H9 (cell line): ENCODE measurements around the gene MTARC2. TPM values are rescaled to one million over a fixed set of nuclear protein-coding genes. Genes with fewer than 3 reads are reported as not detected.
"Not testable (repeated sequence)": the region's sequence is repeated elsewhere in the genome, so short reads cannot be mapped to it uniquely, and the experiment has no call there.

ENCODE experiments used
- DNase-seq: peaks from one replicate; pipeline ENCODE4 v3.0.0-alpha.2; 2017
- H2AFZ ChIP-seq: one replicate; pipeline ENCODE4 v1.6.1; 2013; ENCODE audit warnings: mild to moderate bottlenecking, low read length, control low read depth, moderate library complexity
- H2AK5ac ChIP-seq: 2 replicates; pipeline ENCODE4 v1.6.1; 2013; ENCODE audit warnings: low read length, control low read depth, mixed read lengths; ENCODE audit not compliant: insufficient read length
- H2BK120ac ChIP-seq: one replicate; pipeline ENCODE4 v1.6.1; 2013; ENCODE audit warnings: low read depth, mild to moderate bottlenecking, low read length, control low read depth, inconsistent platforms; ENCODE audit not compliant: poor library complexity, severe bottlenecking
- H2BK12ac ChIP-seq: 2 replicates; pipeline ENCODE4 v1.6.1; 2013; ENCODE audit warnings: low read length, control low read depth, mixed read lengths, low read depth; ENCODE audit not compliant: insufficient read length
- H2BK15ac ChIP-seq: 2 replicates; pipeline ENCODE4 v1.6.1; 2013; ENCODE audit warnings: low read depth, low read length, control low read depth
- H2BK20ac ChIP-seq: one replicate; pipeline ENCODE4 v1.6.1; 2013; ENCODE audit warnings: low read depth, mild to moderate bottlenecking, low read length, control low read depth, inconsistent platforms; ENCODE audit not compliant: poor library complexity, severe bottlenecking
- H2BK5ac ChIP-seq: 2 replicates; pipeline ENCODE4 v1.6.1; 2013; ENCODE audit warnings: low read length, control low read depth, mixed read lengths; ENCODE audit not compliant: insufficient read length
- H3K14ac ChIP-seq: 2 replicates; pipeline ENCODE4 v1.6.1; 2013; ENCODE audit warnings: low read length, control low read depth; ENCODE audit not compliant: insufficient read depth
- H3K18ac ChIP-seq: 2 replicates; pipeline ENCODE4 v1.6.1; 2013; ENCODE audit warnings: low read depth, mild to moderate bottlenecking, mixed read lengths, low read length, control low read depth; ENCODE audit not compliant: insufficient read length
- H3K23ac ChIP-seq: 2 replicates; pipeline ENCODE4 v1.6.1; 2013; ENCODE audit warnings: low read length, control low read depth, mixed read lengths, low read depth; ENCODE audit not compliant: insufficient read length
- H3K23me2 ChIP-seq: 2 replicates; pipeline ENCODE4 v1.6.1; 2013; ENCODE audit warnings: low read depth, mild to moderate bottlenecking, mixed read lengths, low read length, control low read depth; ENCODE audit not compliant: insufficient read length, poor library complexity, severe bottlenecking
- H3K27ac ChIP-seq: 2 replicates; pipeline ENCODE4 v1.5.1; 2013; ENCODE audit warnings: low read length, control low read depth, mixed read lengths, low read depth; ENCODE audit not compliant: insufficient read length
- H3K27me3 ChIP-seq: 2 replicates; pipeline ENCODE4 v1.6.1; 2013; ENCODE audit warnings: low read length, control low read depth, inconsistent platforms; ENCODE audit not compliant: insufficient read depth
- H3K4ac ChIP-seq: 2 replicates; pipeline ENCODE4 v1.6.1; 2013; ENCODE audit warnings: low read depth, mild to moderate bottlenecking, control low read depth, inconsistent platforms, low read length, moderate library complexity
- H3K4me1 ChIP-seq: 2 replicates; pipeline ENCODE4 v1.6.1; 2013; ENCODE audit warnings: low read length, control low read depth, inconsistent platforms; ENCODE audit not compliant: insufficient read depth
- H3K4me2 ChIP-seq: 2 replicates; pipeline ENCODE4 v1.6.1; 2013; ENCODE audit warnings: low read length, control low read depth, mixed read lengths; ENCODE audit not compliant: insufficient read length, insufficient read depth
- H3K56ac ChIP-seq: 2 replicates; pipeline ENCODE4 v1.6.1; 2013; ENCODE audit warnings: low read depth, mild to moderate bottlenecking, mixed read lengths, low read length, control low read depth; ENCODE audit not compliant: insufficient read length
- H3K79me1 ChIP-seq: 2 replicates; pipeline ENCODE4 v1.6.1; 2013; ENCODE audit warnings: low read depth, mild to moderate bottlenecking, moderate library complexity, low read length, control low read depth, inconsistent platforms; ENCODE audit not compliant: insufficient read depth, poor library complexity, severe bottlenecking
- H3K79me2 ChIP-seq: 2 replicates; pipeline ENCODE4 v1.6.1; 2013; ENCODE audit warnings: low read length, control low read depth, inconsistent platforms; ENCODE audit not compliant: insufficient read depth
- H3K9ac ChIP-seq: 2 replicates; pipeline ENCODE4 v1.6.1; 2013; ENCODE audit warnings: low read length, control low read depth, mixed read lengths; ENCODE audit not compliant: insufficient read length; ENCODE audit errors: extremely low read depth
- H3K9me3 ChIP-seq: one replicate; pipeline ENCODE4 v1.6.1; 2013; ENCODE audit warnings: low read depth, low read length, inconsistent platforms; ENCODE audit not compliant: control insufficient read depth
- H3T11ph ChIP-seq: one replicate; pipeline ENCODE4 v1.6.1; 2013; ENCODE audit warnings: mild to moderate bottlenecking, low read length, control low read depth, inconsistent platforms
- H4K20me1 ChIP-seq: one replicate; pipeline ENCODE4 v1.6.1; 2013; ENCODE audit not compliant: control insufficient read depth, insufficient read length, insufficient read depth
- H4K5ac ChIP-seq: 2 replicates; pipeline ENCODE4 v1.6.1; 2013; ENCODE audit warnings: low read depth, mild to moderate bottlenecking, mixed read lengths, low read length, control low read depth; ENCODE audit not compliant: insufficient read length
- H4K8ac ChIP-seq: replicated peaks from 2 replicates; pipeline ENCODE4 v1.6.1; 2013; ENCODE audit warnings: low read length, control low read depth, mixed read lengths, low read depth; ENCODE audit not compliant: insufficient read length
- H4K91ac ChIP-seq: 2 replicates; pipeline ENCODE4 v1.6.1; 2013; ENCODE audit warnings: low read depth, mild to moderate bottlenecking, moderate library complexity, mixed read lengths, low read length, control low read depth; ENCODE audit not compliant: insufficient read length
- H3K27ac Mint-ChIP-seq, 3 experiments: 2 replicates in 2 of 3; 3 replicates in 1 of 3; pipeline ENCODE4 v1.8.0; 2020 to 2021; ENCODE audit warnings: mixed read lengths in 3 of 3, mild to moderate bottlenecking in 1 of 3, moderate library complexity in 1 of 3
- H3K27me3 Mint-ChIP-seq: 2 replicates; pipeline ENCODE4 v1.8.0; 2021; ENCODE audit warnings: low read depth, mild to moderate bottlenecking, moderate library complexity, mixed read lengths
- H3K36me3 Mint-ChIP-seq, 3 experiments: 2 replicates in 2 of 3; 3 replicates in 1 of 3; pipeline ENCODE4 v1.8.0; 2020 to 2021; ENCODE audit warnings: low read depth in 3 of 3, mixed read lengths in 3 of 3; ENCODE audit not compliant: insufficient read depth in 1 of 3
- H3K4me1 Mint-ChIP-seq, 2 experiments: 2 replicates each; pipeline ENCODE4 v1.8.0; 2020; ENCODE audit warnings: mixed read lengths in 2 of 2
- H3K4me3 Mint-ChIP-seq, 2 experiments: 2 replicates in 1 of 2; 3 replicates in 1 of 2; pipeline ENCODE4 v1.8.0; 2020 to 2021; ENCODE audit warnings: mild to moderate bottlenecking in 2 of 2, mixed read lengths in 2 of 2, moderate library complexity in 1 of 2
- H3K9me3 Mint-ChIP-seq, 2 experiments: 2 replicates in 1 of 2; 3 replicates in 1 of 2; pipeline ENCODE4 v1.8.0; 2020; ENCODE audit warnings: mild to moderate bottlenecking in 2 of 2, mixed read lengths in 2 of 2, moderate library complexity in 1 of 2
- WGBS: extraction: QIAGEN DNeasy Blood & Tissue Kit; methylation state at CpG from one replicate; pipeline ENCODE4 v1.1.7; 2013; ENCODE audit warnings: missing lambda C conversion rate, low lambda C conversion rate, mixed read lengths; ENCODE audit not compliant: insufficient read length; ENCODE audit errors: extremely low coverage; 5-methylcytosine and 5-hydroxymethylcytosine counted together
- total RNA-seq: library from RNA; stranded (reverse); gene quantifications from 2 replicates; pipeline ENCODE4 v1.2.1, GENCODE V29; 2021
- TF ChIP-seq, protein P1 (sequence below): fragments of 200-600 bp; sonication (generic); conservative IDR thresholded peaks from 3 replicates; pipeline ENCODE4 v1.8.0; 2021; ENCODE audit warnings: antibody characterized with exemption, mild to moderate bottlenecking

MTARC2 gene
- total RNA-seq, 1 experiment from 2014 or later: 7.7 TPM

DNA sequence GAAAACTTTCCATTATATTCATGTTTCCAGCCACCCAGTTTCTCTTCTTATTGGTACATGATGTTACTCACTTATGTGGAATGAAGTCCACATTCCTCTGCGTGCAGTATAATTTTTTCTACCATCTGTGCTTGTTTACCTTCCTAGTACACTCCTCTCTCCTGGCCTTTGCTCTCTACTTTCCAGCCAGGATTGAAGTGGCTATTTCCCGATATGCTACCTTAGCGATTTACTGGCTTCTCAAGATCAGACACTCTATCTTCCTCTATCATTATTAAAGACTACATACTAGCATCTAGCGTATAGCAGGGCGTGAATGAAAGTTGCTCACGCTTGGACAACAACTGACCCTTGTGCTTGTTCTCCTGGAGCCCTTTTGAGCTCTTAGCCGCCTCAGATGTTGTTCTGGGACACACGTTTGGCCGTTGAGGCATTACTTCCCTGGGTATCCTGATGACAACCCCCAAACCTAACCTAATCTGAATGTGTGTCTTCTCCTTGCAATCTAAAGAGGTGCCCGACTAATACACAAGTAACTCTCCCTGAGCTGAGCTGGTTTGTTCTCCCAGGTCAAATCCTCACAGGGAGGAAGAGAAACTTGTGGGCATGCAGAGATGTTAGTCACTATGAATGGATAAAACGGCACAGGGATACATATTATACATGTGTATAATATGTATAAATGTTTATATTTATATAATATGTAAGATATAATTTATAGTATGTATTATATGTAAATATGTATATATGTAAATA lies 13.4 kb upstream of the MTARC2 start:
- no peaks in the 10 kb centered on the region for H3K79me1 ChIP-seq
- H2AFZ ChIP-seq: no peak overlapping the region
- H3K9ac ChIP-seq: no peak overlapping the region
- H3K9me3 ChIP-seq: no peaks in the 10 kb centered on the region
- no peaks in the 10 kb centered on the region for H4K20me1 ChIP-seq
- TF ChIP-seq, protein P1, sequence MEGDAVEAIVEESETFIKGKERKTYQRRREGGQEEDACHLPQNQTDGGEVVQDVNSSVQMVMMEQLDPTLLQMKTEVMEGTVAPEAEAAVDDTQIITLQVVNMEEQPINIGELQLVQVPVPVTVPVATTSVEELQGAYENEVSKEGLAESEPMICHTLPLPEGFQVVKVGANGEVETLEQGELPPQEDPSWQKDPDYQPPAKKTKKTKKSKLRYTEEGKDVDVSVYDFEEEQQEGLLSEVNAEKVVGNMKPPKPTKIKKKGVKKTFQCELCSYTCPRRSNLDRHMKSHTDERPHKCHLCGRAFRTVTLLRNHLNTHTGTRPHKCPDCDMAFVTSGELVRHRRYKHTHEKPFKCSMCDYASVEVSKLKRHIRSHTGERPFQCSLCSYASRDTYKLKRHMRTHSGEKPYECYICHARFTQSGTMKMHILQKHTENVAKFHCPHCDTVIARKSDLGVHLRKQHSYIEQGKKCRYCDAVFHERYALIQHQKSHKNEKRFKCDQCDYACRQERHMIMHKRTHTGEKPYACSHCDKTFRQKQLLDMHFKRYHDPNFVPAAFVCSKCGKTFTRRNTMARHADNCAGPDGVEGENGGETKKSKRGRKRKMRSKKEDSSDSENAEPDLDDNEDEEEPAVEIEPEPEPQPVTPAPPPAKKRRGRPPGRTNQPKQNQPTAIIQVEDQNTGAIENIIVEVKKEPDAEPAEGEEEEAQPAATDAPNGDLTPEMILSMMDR: no peak
- no peak overlapping the region for H3K18ac ChIP-seq
- H3K27me3 ChIP-seq: no peaks in the 10 kb centered on the region
- H3K23ac ChIP-seq: no peak overlapping the region
- no peak overlapping the region for H2BK5ac ChIP-seq
- no peak overlapping the region for H3K4ac ChIP-seq
- H2BK120ac ChIP-seq: no peak overlapping the region
- H3K27me3 Mint-ChIP-seq: peaks cover 28% of the 10 kb centered on the region
- H3K23me2 ChIP-seq: no peaks in the 10 kb centered on the region
- H3K27ac ChIP-seq: no peak overlapping the region
- no peak overlapping the region for H4K91ac ChIP-seq
- H2BK12ac ChIP-seq: no peak overlapping the region
- no peak overlapping the region for H3K27ac Mint-ChIP-seq
- WGBS: no CpG with 5 or more reads among the region's 11 CpGs
- no peaks in the 10 kb centered on the region for H3K79me2 ChIP-seq
- no peaks in the 10 kb centered on the region; a peak in 1 of 5 replicates for H3K9me3 Mint-ChIP-seq
- no peak overlapping the region for H3K14ac ChIP-seq
- H3K36me3 Mint-ChIP-seq: no peaks in the 10 kb centered on the region; a peak in 1 of 7 replicates
- no peak overlapping the region for H4K8ac ChIP-seq
- H3K4me1 Mint-ChIP-seq: peaks cover 2 to 3% of the 10 kb centered on the region in 2 experiments
- no peak overlapping the region for H2BK15ac ChIP-seq
- no peak overlapping the region for H3T11ph ChIP-seq
- no peak overlapping the region for H2AK5ac ChIP-seq
- H3K4me1 ChIP-seq: no peaks in the 10 kb centered on the region
- H3K4me2 ChIP-seq: no peak overlapping the region
- H3K56ac ChIP-seq: no peak overlapping the region
- no peak overlapping the region for H3K4me3 Mint-ChIP-seq
- H2BK20ac ChIP-seq: no peak overlapping the region
- no peak overlapping the region for H4K5ac ChIP-seq
- DNase-seq: no peak

- not testable (repeated sequence) for H3K9me3 Mint-ChIP-seq, H3K56ac ChIP-seq, H3T11ph ChIP-seq, H4K91ac ChIP-seq, H3K27ac Mint-ChIP-seq, H2BK5ac ChIP-seq, H3K79me2 ChIP-seq, H3K9me3 ChIP-seq, H3K4me3 Mint-ChIP-seq, H4K5ac ChIP-seq, H3K4me2 ChIP-seq, H4K8ac ChIP-seq, H4K20me1 ChIP-seq, H2AK5ac ChIP-seq, H3K23ac ChIP-seq, H3K4me1 Mint-ChIP-seq, H3K18ac ChIP-seq, H3K4me1 ChIP-seq, H3K9ac ChIP-seq, H3K36me3 Mint-ChIP-seq, H2AFZ ChIP-seq, H3K4ac ChIP-seq, H2BK15ac ChIP-seq, DNase-seq, H3K79me1 ChIP-seq, H2BK20ac ChIP-seq, H3K23me2 ChIP-seq, H2BK12ac ChIP-seq, H3K27me3 ChIP-seq, H3K27ac ChIP-seq, H3K14ac ChIP-seq, H2BK120ac ChIP-seq
- WGBS: no CpG with 5 or more reads among the region's 7 CpGs
- H3K27me3 Mint-ChIP-seq: peaks cover 23% of the 10 kb centered on the region
These were observed 11.8 kb upstream of the MTARC2 start for GRCh38 chr1:220736283-220736682.
